CD8-positive, alpha-beta memory T cell (primary cell): Measurements from ENCODE around the gene CSF1. TPM values are rescaled to one million over a fixed set of nuclear protein-coding genes. Genes with fewer than 3 reads are reported as not detected.
"Not testable (repeated sequence)": the region's sequence is repeated elsewhere in the genome, so short reads cannot be mapped to it uniquely, and the experiment has no call there.

Experiments used
- CTCF ChIA-PET: fragments of 350-600 bp; sonication (Branson Sonifier 250); formaldehyde crosslinking; loops from one replicate; lab custom pipeline; 2021; ENCODE audit warnings: antibody characterized with exemption; lab: Charles Lee
- POLR2A ChIA-PET: fragments of 350-600 bp; sonication (Branson Sonifier 250); formaldehyde crosslinking; loops from one replicate; lab custom pipeline; 2021; ENCODE audit warnings: antibody characterized with exemption; lab: Charles Lee
- DNase-seq, 5 donors: peaks; one replicate each; pipeline versions ENCODE4 v3.0.0 to v3.0.0-alpha.2; 2020 to 2022; ENCODE audit warnings: mixed read lengths in 1 of 5
- H3K27ac ChIP-seq: one replicate; pipeline ENCODE4 v1.7.0; 2013; ENCODE audit warnings: low read depth, mild to moderate bottlenecking, low read length, moderate library complexity
- H3K27me3 ChIP-seq: 2 replicates; pipeline ENCODE4 v1.7.0; 2013; ENCODE audit warnings: low read length, mild to moderate bottlenecking; ENCODE audit not compliant: insufficient read depth, poor library complexity, severe bottlenecking
- H3K36me3 ChIP-seq: 2 replicates; pipeline ENCODE4 v1.7.0; 2013; ENCODE audit warnings: mild to moderate bottlenecking, low read length, moderate library complexity; ENCODE audit not compliant: insufficient read depth
- H3K4me1 ChIP-seq: 2 replicates; pipeline ENCODE4 v1.7.0; 2013; ENCODE audit warnings: mild to moderate bottlenecking, low read length, moderate library complexity; ENCODE audit not compliant: insufficient read depth
- H3K4me3 ChIP-seq: 2 replicates; pipeline ENCODE4 v1.7.0; 2013; ENCODE audit warnings: mild to moderate bottlenecking, low read length
- H3K9me3 ChIP-seq: 2 replicates; pipeline ENCODE4 v1.7.0; 2013; ENCODE audit warnings: mild to moderate bottlenecking, low read length
- H3K27ac Mint-ChIP-seq, 8 donors: one replicate each; pipeline ENCODE4 v1.8.0; 2020 to 2021; ENCODE audit warnings: mixed read lengths in 8 of 8, mild to moderate bottlenecking in 6 of 8, inconsistent platforms in 3 of 8, moderate library complexity in 3 of 8
- H3K27me3 Mint-ChIP-seq, 2 donors: one replicate each; pipeline ENCODE4 v1.8.0; 2020 to 2021; ENCODE audit warnings: mixed read lengths in 2 of 2, mild to moderate bottlenecking in 1 of 2, moderate library complexity in 1 of 2
- H3K36me3 Mint-ChIP-seq, 3 donors: one replicate each; pipeline ENCODE4 v1.8.0; 2020 to 2021; ENCODE audit warnings: mixed read lengths in 3 of 3, inconsistent platforms in 1 of 3, mild to moderate bottlenecking in 1 of 3
- H3K4me1 Mint-ChIP-seq, 3 donors: one replicate each; pipeline ENCODE4 v1.8.0; 2020 to 2021; ENCODE audit warnings: mixed read lengths in 3 of 3, inconsistent platforms in 1 of 3, mild to moderate bottlenecking in 1 of 3
- H3K4me3 Mint-ChIP-seq, 7 donors: one replicate each; pipeline ENCODE4 v1.8.0; 2020 to 2021; ENCODE audit warnings: mixed read lengths in 7 of 7, mild to moderate bottlenecking in 6 of 7, moderate library complexity in 4 of 7, inconsistent platforms in 2 of 7
- H3K9me3 Mint-ChIP-seq, 5 donors: one replicate each; pipeline ENCODE4 v1.8.0; 2020 to 2022; ENCODE audit warnings: mixed read lengths in 5 of 5, mild to moderate bottlenecking in 3 of 5, moderate library complexity in 2 of 5, inconsistent platforms in 1 of 5
- polyA plus RNA-seq: library from polyadenylated mRNA; unstranded; fragments of 300-500 nt; fragmentation: Illumina TruSeq; gene quantifications from one replicate; pipeline ENCODE4 v1.2.3, GENCODE V29; 2021
- total RNA-seq, 2 experiments: library from RNA; stranded (reverse); gene quantifications; one replicate each; pipeline ENCODE4 v1.2.3, GENCODE V29; 2021

The CSF1 gene, protein sequence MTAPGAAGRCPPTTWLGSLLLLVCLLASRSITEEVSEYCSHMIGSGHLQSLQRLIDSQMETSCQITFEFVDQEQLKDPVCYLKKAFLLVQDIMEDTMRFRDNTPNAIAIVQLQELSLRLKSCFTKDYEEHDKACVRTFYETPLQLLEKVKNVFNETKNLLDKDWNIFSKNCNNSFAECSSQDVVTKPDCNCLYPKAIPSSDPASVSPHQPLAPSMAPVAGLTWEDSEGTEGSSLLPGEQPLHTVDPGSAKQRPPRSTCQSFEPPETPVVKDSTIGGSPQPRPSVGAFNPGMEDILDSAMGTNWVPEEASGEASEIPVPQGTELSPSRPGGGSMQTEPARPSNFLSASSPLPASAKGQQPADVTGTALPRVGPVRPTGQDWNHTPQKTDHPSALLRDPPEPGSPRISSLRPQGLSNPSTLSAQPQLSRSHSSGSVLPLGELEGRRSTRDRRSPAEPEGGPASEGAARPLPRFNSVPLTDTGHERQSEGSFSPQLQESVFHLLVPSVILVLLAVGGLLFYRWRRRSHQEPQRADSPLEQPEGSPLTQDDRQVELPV
- 10 to 100 TPM; 82.8 to 87.8 TPM for total RNA-seq
- 5.6 TPM for polyA plus RNA-seq

DNA sequence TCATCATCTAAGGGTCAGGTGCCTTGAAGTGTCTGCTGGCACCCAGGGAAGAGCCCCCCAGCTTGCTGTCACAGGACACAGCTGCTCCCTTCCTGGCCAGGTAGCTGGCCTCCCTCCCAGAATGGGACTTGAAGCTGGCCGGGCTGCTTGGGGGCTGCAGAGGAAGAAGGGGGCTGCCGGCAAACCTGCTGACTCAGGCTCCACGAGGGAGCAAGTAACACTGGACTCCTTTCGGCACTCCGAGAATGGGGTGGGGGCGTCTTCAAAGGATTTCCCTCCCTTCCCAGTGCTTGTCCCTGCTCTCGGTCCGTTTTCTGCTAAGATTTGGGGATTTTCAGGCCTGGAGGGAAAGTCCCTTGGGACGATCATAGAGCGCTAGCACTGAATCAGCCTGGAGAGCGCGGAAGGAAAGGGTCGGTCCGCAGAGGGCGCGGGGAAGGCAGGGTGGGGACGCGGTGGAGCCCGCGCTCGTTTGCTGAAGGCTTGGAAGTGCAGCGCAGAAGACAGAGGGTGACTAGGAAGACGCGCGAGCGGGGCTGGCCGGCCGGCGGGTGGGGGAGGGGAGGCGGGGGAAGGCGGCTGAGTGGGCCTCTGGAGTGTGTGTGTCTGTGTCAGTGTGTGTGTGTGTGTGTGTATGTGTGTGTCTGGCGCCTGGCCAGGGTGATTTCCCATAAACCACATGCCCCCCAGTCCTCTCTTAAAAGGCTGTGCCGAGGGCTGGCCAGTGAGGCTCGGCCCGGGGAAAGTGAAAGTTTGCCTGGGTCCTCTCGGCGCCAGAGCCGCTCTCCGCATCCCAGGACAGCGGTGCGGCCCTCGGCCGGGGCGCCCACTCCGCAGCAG lies at the start of gene CSF1:
CSF1 (plus strand) TSS at position 727 of the 840 bp plus-strand sequence. CDS start 175 bp downstream, outside the sequence.
- ChIA-PET CTCF (interaction anchor here (1.8 kb wide), 1 partner anchor 74 kb away, joined by 4 read pairs; the partner anchor contains the start of gene AHCYL1), POLR2A (interaction anchor here (1.1 kb wide), 1 partner anchor 120 kb away, joined by 3 read pairs; no protein-coding TSS in a partner anchor)
- peaks cover 50 to 75% (median 64%) of the 10 kb centered on the region in 3 donors for H3K4me1 Mint-ChIP-seq
- Histone ChIP-seq H3K4me3 (peak within 1 kb of the TSS; percentile 71), H3K4me1 (peaks cover 59% of the 10 kb centered on the region), H3K36me3 (no peaks in the 10 kb centered on the region), H3K27me3 (no peaks in the 10 kb centered on the region), H3K27ac (peak within 1 kb of the TSS; percentile 64), H3K9me3 (no peaks in the 10 kb centered on the region)
- H3K36me3 Mint-ChIP-seq: peaks cover 0 to 2% (median 0%) of the 10 kb centered on the region in 3 donors
- H3K9me3 Mint-ChIP-seq: no peaks in the 10 kb centered on the region
- peak within 1 kb of the TSS; percentile 74 to 94 (median 87) for H3K27ac Mint-ChIP-seq
- peak within 1 kb of the TSS; percentile 85 to 93 (median 90) for H3K4me3 Mint-ChIP-seq
- H3K27me3 Mint-ChIP-seq: peaks cover 0 to 6% of the 10 kb centered on the region in 2 donors
- DNase-seq: peak; percentile 25 to 76 (median 43)

DNA sequence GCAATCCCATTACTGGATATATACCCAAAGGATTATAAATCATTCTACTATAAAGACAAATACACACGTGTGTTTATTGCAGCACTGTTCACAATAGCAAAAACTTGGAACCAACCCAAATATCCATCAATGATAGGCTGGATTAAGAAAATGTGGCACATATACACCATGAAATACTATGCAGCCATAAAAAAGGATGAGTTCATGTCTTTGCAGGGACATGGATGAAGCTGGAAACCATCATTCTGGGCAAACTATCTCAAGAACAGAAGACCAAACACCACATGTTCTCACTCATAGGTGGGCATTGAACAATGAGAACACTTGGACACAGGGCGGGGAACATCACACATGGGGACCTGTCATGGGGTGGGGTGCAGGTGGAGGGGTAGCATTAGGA lies 49.0 kb upstream of the CSF1 start:
- H3K27me3 ChIP-seq, H3K4me1 Mint-ChIP-seq, CTCF ChIA-PET, H3K27ac ChIP-seq, H3K4me3 Mint-ChIP-seq, POLR2A ChIA-PET, H3K36me3 ChIP-seq, H3K4me1 ChIP-seq, DNase-seq, H3K27ac Mint-ChIP-seq, H3K4me3 ChIP-seq, H3K9me3 ChIP-seq, H3K36me3 Mint-ChIP-seq, H3K9me3 Mint-ChIP-seq: not testable (repeated sequence)
- H3K27me3 Mint-ChIP-seq: peaks cover 13 to 18% of the 10 kb centered on the region in 2 donors

DNA sequence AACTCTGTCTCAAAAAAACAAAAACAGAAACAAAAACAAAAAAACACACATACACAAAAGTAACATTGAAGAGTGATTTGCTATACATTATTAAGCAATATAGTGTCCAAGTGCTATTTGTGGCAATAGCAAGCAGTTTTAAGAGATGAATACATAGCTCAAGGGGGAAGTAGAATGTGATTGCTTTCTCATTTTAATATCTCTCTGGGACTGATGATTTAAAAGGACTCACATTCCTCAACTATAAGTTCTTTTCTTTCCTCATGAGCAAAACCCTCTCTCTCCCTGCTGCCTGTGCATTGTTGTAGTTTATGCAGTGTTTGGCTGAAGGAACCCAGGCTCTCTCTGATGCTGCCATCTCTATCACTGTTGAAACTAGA lies 47.0 kb upstream of the CSF1 start:
- CTCF ChIA-PET: interaction anchor here (0.6 kb wide), 1 partner anchor 660 kb away, joined by 3 read pairs; no protein-coding TSS in a partner anchor
- Histone ChIP-seq H3K4me1 (no peaks in the 10 kb centered on the region), H3K4me3 (no peak overlapping the region), H3K36me3 (no peaks in the 10 kb centered on the region), H3K27ac (no peak overlapping the region), H3K9me3 (no peaks in the 10 kb centered on the region), H3K27me3 (no peaks in the 10 kb centered on the region)
- POLR2A ChIA-PET: no interaction called here
- H3K27ac Mint-ChIP-seq: no peak overlapping the region
- no peaks in the 10 kb centered on the region for H3K36me3 Mint-ChIP-seq
- H3K27me3 Mint-ChIP-seq: peaks cover 4 to 14% of the 10 kb centered on the region in 2 donors
- H3K4me1 Mint-ChIP-seq: peaks cover 6 to 8% (median 8%) of the 10 kb centered on the region in 3 donors
- no peak overlapping the region for H3K4me3 Mint-ChIP-seq
- no peak for DNase-seq
- H3K9me3 Mint-ChIP-seq: no peaks in the 10 kb centered on the region

DNA sequence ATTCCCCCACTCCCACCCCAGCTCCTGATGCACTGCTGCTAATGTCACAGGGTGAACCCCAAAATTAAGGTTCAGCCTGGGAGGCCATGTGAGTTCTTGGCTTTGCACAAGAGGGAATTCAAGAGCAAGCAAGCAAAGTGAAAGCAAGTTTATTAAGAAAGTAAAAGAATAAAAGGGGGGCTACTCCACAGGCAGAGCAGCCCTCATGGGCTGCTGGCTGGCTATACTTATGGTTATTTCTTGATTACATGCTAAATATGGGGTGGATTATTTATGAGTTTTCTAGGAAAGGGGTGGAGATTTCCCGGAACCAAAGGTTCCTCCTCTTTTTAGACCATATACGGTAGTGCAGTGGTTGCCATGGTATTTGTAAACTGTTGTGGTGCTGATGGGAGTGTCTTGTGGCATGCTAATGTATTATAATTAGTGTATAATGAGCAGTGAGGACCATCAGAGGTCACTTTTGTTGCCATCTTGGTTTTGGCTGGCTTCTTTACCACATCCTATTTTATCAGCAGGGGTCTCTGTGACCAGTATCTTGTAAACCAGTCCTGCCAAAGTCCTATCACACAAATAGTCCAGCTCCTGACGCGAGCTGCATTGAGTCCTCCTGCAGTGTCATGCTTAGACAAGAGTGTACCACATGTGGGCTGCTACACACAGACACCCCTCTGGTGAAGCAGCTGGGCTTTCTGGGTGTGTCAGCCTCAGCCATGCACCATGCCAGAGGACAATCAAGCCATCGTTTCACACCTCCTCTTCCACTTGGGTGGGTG lies 46.4 kb upstream of the CSF1 start:
- peak overlapping the region in 2 of 8 donors; percentile 4 to 66 for H3K27ac Mint-ChIP-seq
- no peak overlapping the region for H3K4me3 Mint-ChIP-seq
- peaks cover 6 to 8% (median 8%) of the 10 kb centered on the region in 3 donors for H3K4me1 Mint-ChIP-seq
- Histone ChIP-seq H3K9me3 (no peaks in the 10 kb centered on the region), H3K4me1 (no peaks in the 10 kb centered on the region), H3K4me3 (no peak overlapping the region), H3K27ac (no peak overlapping the region), H3K27me3 (no peaks in the 10 kb centered on the region), H3K36me3 (no peaks in the 10 kb centered on the region)
- H3K27me3 Mint-ChIP-seq: peaks cover 3 to 13% of the 10 kb centered on the region in 2 donors
- H3K9me3 Mint-ChIP-seq: no peaks in the 10 kb centered on the region
- ChIA-PET POLR2A (no interaction called here), CTCF (interaction anchor here (0.6 kb wide), 1 partner anchor 660 kb away, joined by 3 read pairs; no protein-coding TSS in a partner anchor)
- no peaks in the 10 kb centered on the region for H3K36me3 Mint-ChIP-seq
- DNase-seq: no peak

DNA sequence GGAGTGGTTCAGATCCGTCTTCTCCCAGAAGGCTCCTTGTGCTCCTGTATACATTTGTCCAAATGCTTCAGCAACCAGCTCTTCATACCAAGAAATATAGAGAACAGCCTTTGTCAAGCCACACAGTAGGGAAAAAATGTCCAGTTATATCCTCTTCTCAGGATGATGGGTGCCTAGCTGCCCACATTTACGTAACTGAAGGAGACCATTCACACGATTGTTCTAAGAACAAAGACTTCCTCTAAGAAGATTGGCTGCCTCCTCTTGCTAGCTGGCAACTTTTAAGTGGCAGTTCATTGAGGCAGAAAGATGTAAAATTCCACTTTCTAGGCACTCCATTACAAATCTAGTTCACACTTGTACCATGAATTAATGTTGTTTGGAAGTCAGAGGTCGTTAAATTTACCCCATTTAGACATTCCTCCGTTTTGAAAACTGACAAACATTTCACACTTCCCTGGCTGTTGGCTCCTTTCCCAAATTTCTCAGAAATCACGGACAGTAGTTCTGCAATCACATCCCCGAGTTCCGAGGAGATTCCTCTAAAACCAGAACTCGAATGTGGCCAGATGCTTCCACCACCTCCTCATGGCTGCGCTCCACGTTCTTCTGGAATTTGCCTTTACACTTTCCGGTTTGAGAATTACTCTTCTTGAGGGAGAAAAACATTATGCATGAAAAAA lies 45.6 kb upstream of the CSF1 start:
- Histone ChIP-seq H3K4me3 (no peak overlapping the region), H3K27ac (no peak overlapping the region), H3K9me3 (no peaks in the 10 kb centered on the region), H3K27me3 (no peaks in the 10 kb centered on the region), H3K4me1 (no peaks in the 10 kb centered on the region), H3K36me3 (no peaks in the 10 kb centered on the region)
- DNase-seq: no peak
- POLR2A ChIA-PET: no interaction called here
- no peak overlapping the region for H3K4me3 Mint-ChIP-seq
- H3K4me1 Mint-ChIP-seq: peaks cover 6 to 8% (median 8%) of the 10 kb centered on the region in 3 donors
- CTCF ChIA-PET: no interaction called here
- no peaks in the 10 kb centered on the region for H3K36me3 Mint-ChIP-seq
- peaks cover 0 to 11% of the 10 kb centered on the region in 2 donors for H3K27me3 Mint-ChIP-seq
- H3K27ac Mint-ChIP-seq: no peak overlapping the region
- no peaks in the 10 kb centered on the region for H3K9me3 Mint-ChIP-seq

DNA sequence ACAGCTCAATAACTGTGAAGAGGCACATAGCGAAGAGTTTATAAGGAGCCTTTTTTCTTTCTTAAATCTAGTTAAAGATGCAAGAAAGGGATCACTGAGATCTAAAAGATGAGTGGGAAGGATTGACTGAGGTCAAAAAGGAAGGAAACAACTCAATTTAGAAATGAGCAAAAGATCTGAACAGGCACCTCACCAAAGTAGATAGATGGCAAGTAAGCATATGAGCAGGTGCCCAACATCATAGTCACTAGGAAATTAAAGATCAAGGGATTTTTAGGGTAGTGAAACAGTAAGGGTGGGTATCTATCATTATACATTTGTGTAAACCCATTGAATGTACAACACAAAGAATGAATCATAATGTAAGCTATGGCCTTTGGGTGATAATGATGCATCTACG lies 44.6 kb upstream of the CSF1 start:
- Histone ChIP-seq H3K9me3 (no peaks in the 10 kb centered on the region), H3K4me1 (no peaks in the 10 kb centered on the region), H3K4me3 (no peak overlapping the region), H3K36me3 (no peaks in the 10 kb centered on the region), H3K27ac (no peak overlapping the region), H3K27me3 (no peaks in the 10 kb centered on the region)
- CTCF ChIA-PET: no interaction called here
- no peaks in the 10 kb centered on the region for H3K36me3 Mint-ChIP-seq
- H3K27me3 Mint-ChIP-seq: peaks cover 0 to 9% of the 10 kb centered on the region in 2 donors
- H3K4me1 Mint-ChIP-seq: peaks cover 6 to 8% (median 8%) of the 10 kb centered on the region in 3 donors
- no peaks in the 10 kb centered on the region for H3K9me3 Mint-ChIP-seq
- no peak for DNase-seq
- no peak overlapping the region for H3K27ac Mint-ChIP-seq
- H3K4me3 Mint-ChIP-seq: no peak overlapping the region
- POLR2A ChIA-PET: no interaction called here
